ENCODE data around the gene NDUFA3.

NDUFA3 gene

DNA sequence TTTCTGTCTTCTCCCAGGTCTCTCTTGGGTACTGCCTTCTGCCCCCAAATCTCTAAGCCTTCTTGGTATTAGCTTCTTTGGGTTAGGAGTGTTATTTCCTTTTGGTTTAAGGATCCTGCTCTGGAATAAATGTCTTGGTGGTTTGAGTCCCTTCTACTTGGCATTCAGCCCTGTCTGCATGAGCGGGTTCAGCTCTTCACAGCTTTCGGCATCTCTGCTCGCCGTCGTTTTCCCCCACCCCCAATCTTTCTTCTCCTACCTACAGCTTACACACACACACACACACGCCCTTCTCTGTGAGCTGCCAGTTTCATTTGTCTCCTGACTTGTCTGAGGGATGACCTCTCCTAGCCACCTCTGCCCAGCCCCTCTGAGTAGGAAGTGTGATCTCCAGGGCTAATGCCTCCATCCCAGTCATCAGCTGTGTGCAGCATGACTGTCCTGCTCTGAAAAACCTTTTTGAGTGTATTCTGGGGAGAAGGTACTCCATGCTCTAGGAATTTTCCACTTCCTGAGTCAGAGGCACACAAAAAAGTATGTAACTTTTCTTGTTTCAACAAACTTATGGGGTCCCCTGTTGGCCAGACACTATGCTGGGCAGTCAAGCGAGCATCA, 39.6 kb downstream of the NDUFA3 start:
- no peak for TF ChIP-seq TCF4 (CRISPR knock-in tag; IDR thresholded peaks at IDR 0.05; ENCODE audit: borderline replicate concordance)
- no peak for ATAC-seq

DNA sequence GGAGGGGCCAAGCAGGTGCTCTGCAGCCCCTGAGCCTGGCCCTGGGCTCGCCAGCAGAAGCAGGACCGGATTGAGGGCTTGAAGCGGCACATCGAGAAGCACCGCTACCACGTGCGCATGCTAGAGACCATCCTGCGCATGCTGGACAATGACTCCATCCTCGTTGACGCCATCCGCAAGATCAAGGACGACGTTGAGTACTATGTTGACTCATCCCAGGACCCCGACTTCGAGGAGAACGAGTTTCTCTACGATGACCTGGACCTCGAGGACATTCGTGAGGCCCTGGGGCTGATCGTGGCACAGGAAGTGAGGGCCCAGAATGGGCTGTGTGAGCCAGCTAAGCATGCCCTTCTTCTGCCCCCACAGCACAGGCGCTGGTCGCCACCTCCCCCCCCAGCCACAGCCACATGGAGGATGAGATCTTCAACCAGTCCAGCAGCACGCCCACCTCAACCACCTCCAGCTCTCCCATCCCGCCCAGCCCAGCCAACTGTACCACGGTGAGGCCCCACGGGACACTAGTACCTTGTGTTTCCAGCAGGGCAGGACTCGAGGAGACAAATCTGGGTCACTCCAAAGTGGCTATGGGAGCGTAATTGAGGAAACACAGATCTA, 43.0 kb downstream of the NDUFA3 start:
- TF ChIP-seq ZFP30 (CRISPR knock-in tag; IDR thresholded peaks at IDR 0.05) (no peak), CSDC2 (CRISPR knock-in tag; IDR thresholded peaks at IDR 0.05) (no peak), PPARA (CRISPR knock-in tag; IDR thresholded peaks at IDR 0.05; ENCODE audit: borderline replicate concordance) (no peak), TCF4 (CRISPR knock-in tag; IDR thresholded peaks at IDR 0.05; ENCODE audit: borderline replicate concordance) (no peak), ESRRG (CRISPR knock-in tag; IDR thresholded peaks at IDR 0.05) (no peak), ZNF8 (CRISPR knock-in tag; IDR thresholded peaks at IDR 0.05) (no peak), ARNTL (CRISPR knock-in tag; IDR thresholded peaks at IDR 0.05; ENCODE audit: borderline replicate concordance, low read depth) (no peak), ZC3H10 (CRISPR knock-in tag; IDR thresholded peaks at IDR 0.05) (no peak), OSR1 (CRISPR knock-in tag; IDR thresholded peaks at IDR 0.05) (no peak), TOX (CRISPR knock-in tag; IDR thresholded peaks at IDR 0.05; ENCODE audit: borderline replicate concordance) (no peak), ZNF565 (CRISPR knock-in tag; conservative IDR thresholded peaks at IDR 0.05; ENCODE audit: low read depth) (no peak)
- TF ChIP-seq, protein P1, sequence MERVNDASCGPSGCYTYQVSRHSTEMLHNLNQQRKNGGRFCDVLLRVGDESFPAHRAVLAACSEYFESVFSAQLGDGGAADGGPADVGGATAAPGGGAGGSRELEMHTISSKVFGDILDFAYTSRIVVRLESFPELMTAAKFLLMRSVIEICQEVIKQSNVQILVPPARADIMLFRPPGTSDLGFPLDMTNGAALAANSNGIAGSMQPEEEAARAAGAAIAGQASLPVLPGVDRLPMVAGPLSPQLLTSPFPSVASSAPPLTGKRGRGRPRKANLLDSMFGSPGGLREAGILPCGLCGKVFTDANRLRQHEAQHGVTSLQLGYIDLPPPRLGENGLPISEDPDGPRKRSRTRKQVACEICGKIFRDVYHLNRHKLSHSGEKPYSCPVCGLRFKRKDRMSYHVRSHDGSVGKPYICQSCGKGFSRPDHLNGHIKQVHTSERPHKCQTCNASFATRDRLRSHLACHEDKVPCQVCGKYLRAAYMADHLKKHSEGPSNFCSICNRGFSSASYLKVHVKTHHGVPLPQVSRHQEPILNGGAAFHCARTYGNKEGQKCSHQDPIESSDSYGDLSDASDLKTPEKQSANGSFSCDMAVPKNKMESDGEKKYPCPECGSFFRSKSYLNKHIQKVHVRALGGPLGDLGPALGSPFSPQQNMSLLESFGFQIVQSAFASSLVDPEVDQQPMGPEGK (CRISPR knock-in tag; IDR thresholded peaks at IDR 0.05; ENCODE audit: borderline replicate concordance), result no peak
- TF ChIP-seq, protein P2, sequence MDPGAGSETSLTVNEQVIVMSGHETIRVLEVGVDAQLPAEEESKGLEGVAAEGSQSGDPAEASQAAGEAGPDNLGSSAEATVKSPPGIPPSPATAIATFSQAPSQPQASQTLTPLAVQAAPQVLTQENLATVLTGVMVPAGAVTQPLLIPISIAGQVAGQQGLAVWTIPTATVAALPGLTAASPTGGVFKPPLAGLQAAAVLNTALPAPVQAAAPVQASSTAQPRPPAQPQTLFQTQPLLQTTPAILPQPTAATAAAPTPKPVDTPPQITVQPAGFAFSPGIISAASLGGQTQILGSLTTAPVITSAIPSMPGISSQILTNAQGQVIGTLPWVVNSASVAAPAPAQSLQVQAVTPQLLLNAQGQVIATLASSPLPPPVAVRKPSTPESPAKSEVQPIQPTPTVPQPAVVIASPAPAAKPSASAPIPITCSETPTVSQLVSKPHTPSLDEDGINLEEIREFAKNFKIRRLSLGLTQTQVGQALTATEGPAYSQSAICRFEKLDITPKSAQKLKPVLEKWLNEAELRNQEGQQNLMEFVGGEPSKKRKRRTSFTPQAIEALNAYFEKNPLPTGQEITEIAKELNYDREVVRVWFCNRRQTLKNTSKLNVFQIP (CRISPR knock-in tag; IDR thresholded peaks at IDR 0.05; ENCODE audit: borderline replicate concordance, low read depth), result no peak
- TF ChIP-seq, protein P3, sequence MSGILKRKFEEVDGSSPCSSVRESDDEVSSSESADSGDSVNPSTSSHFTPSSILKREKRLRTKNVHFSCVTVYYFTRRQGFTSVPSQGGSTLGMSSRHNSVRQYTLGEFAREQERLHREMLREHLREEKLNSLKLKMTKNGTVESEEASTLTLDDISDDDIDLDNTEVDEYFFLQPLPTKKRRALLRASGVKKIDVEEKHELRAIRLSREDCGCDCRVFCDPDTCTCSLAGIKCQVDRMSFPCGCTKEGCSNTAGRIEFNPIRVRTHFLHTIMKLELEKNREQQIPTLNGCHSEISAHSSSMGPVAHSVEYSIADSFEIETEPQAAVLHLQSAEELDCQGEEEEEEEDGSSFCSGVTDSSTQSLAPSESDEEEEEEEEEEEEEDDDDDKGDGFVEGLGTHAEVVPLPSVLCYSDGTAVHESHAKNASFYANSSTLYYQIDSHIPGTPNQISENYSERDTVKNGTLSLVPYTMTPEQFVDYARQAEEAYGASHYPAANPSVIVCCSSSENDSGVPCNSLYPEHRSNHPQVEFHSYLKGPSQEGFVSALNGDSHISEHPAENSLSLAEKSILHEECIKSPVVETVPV (CRISPR knock-in tag; IDR thresholded peaks at IDR 0.05), result no peak
- TF ChIP-seq, protein P4, sequence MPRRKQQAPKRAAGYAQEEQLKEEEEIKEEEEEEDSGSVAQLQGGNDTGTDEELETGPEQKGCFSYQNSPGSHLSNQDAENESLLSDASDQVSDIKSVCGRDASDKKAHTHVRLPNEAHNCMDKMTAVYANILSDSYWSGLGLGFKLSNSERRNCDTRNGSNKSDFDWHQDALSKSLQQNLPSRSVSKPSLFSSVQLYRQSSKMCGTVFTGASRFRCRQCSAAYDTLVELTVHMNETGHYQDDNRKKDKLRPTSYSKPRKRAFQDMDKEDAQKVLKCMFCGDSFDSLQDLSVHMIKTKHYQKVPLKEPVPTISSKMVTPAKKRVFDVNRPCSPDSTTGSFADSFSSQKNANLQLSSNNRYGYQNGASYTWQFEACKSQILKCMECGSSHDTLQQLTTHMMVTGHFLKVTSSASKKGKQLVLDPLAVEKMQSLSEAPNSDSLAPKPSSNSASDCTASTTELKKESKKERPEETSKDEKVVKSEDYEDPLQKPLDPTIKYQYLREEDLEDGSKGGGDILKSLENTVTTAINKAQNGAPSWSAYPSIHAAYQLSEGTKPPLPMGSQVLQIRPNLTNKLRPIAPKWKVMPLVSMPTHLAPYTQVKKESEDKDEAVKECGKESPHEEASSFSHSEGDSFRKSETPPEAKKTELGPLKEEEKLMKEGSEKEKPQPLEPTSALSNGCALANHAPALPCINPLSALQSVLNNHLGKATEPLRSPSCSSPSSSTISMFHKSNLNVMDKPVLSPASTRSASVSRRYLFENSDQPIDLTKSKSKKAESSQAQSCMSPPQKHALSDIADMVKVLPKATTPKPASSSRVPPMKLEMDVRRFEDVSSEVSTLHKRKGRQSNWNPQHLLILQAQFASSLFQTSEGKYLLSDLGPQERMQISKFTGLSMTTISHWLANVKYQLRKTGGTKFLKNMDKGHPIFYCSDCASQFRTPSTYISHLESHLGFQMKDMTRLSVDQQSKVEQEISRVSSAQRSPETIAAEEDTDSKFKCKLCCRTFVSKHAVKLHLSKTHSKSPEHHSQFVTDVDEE (CRISPR knock-in tag; IDR thresholded peaks at IDR 0.05), result no peak
- TF ChIP-seq, protein P5, sequence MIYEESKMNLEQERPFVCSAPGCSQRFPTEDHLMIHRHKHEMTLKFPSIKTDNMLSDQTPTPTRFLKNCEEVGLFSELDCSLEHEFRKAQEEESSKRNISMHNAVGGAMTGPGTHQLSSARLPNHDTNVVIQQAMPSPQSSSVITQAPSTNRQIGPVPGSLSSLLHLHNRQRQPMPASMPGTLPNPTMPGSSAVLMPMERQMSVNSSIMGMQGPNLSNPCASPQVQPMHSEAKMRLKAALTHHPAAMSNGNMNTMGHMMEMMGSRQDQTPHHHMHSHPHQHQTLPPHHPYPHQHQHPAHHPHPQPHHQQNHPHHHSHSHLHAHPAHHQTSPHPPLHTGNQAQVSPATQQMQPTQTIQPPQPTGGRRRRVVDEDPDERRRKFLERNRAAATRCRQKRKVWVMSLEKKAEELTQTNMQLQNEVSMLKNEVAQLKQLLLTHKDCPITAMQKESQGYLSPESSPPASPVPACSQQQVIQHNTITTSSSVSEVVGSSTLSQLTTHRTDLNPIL (CRISPR knock-in tag; IDR thresholded peaks at IDR 0.05; ENCODE audit: low read depth), result no peak
- ATAC-seq, result no peak

DNA sequence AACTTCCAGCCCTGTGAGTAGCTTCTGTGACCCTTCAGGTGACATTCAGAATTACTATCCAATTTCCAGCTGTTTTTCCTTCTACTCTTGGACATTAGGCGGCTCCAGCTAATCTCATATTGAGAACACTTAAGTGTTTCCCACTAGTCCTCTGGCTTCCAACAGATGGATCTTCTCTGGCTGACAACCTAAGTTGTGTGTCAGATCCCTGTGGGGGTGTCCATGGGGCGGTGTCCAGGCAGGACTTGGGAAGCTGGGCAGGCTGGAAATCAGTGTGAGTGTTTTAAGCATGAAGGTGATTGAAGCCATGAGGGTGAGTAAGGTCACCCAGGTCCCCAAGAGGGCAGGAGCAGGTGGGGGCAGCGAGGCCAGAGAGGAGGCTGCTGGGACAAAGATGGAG, 45.0 kb downstream of the NDUFA3 start:
- no peak for TF ChIP-seq ZNF8 (CRISPR knock-in tag; IDR thresholded peaks at IDR 0.05)
- TF ChIP-seq ARNTL (CRISPR knock-in tag; IDR thresholded peaks at IDR 0.05; ENCODE audit: borderline replicate concordance, low read depth), result no peak
- TF ChIP-seq OSR1 (CRISPR knock-in tag; IDR thresholded peaks at IDR 0.05), result no peak
- TF ChIP-seq ISL1 (CRISPR knock-in tag; IDR thresholded peaks at IDR 0.05), result no peak
- TF ChIP-seq BACH2 (CRISPR knock-in tag; IDR thresholded peaks at IDR 0.05; ENCODE audit: borderline replicate concordance), result no peak
- no peak for TF ChIP-seq ZC3H10 (CRISPR knock-in tag; IDR thresholded peaks at IDR 0.05)
- no peak for ATAC-seq

All from SK-N-SH treated with all-trans-retinoic acid at 6 μM for 48 hours (cell line).